ENCODE data around the gene ARL17B.
A peak's percentile ranks its signal among the peaks of the same experiment; 100 is the strongest.
"Not testable (repeated sequence)": the region's sequence is repeated elsewhere in the genome, so short reads cannot be mapped to it uniquely, and the experiment has no call there.

ARL17B gene

DNA sequence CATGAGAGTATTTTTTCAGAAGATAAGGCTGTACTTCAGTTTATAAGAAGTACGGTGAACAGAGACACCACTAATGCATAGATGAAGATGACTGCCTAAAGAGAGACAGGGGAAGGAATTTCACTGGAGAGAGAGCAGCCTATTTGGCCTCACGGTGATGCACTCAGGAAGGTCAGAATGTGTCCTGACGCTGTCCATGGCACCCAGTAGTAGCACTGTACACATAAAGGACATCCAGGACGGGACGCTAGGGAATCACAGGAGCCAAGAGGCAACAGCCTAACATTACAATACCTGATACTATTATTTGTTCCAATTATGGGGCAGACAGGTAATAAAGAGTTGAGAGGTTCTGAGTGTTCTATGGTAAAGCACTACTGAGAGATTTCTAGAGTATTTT, 91.5 kb downstream of the ARL17B start:
- TF ChIP-seq CTCF (conservative IDR thresholded peaks at IDR 0.05; ENCODE audit: low read depth, low read length): no peak
- H3K4me3 ChIP-seq (ENCODE audit: low read depth, low read length): no peak overlapping the region
- DNase-seq (ENCODE audit: low read depth): no peak

- no peak for TF ChIP-seq CTCF (conservative IDR thresholded peaks at IDR 0.05; ENCODE audit: low read depth, low read length)
- peak overlapping the region; percentile 75 for H3K4me3 ChIP-seq (ENCODE audit: low read depth, low read length)
- peak; percentile 88 for DNase-seq (ENCODE audit: low read depth)
These were observed 94.7 kb downstream of the ARL17B start for GRCh38 chr17:46266656-46267544.

GRCh38 chr17:46266063-46266655, 95.4 kb downstream of the ARL17B start:
- H3K4me3 ChIP-seq (ENCODE audit: low read depth, low read length): peak overlapping the region; percentile 55
- DNase-seq (ENCODE audit: low read depth): peak; percentile 68

DNA sequence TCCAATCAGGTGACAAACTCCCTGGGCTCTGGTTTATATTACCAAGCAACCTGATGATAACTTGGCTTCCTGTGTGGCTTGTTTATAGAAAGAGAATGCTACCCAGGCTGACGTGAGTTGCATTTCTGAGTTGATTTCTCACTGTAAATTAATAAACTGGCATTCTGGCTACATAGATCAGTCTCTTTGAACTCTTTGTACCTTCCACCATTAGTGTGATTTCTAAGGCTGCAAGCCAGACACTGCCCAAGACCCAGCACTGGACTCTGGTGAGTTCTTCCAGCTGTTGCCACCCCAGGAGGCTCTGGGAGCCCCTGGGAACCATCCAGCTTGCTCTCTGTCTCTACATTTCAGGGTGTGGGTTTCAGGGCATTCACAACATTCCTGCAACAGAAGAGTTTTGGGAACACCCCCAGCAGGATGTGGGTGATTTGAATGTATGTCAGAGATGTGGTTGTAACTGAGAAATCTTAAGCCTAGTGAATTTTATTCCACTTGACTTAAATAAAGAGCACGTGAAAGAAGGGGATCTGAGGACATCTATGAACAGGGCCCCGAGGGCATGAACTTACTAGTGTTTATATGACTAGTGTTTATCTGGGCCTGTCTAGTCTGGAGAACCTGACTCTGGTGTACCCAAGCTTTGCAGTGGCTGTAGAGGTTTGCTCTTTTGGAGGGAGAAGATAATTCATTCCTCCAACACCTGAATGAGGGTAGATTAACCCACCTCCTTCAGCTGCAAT, 96.9 kb downstream of the ARL17B start:
- peak; percentile 91 for DNase-seq (ENCODE audit: low read depth)
- no peak overlapping the region for H3K4me3 ChIP-seq (ENCODE audit: low read depth, low read length)
- no peak for TF ChIP-seq CTCF (conservative IDR thresholded peaks at IDR 0.05; ENCODE audit: low read depth, low read length)

GRCh38 chr17:46262271-46262670, 99.3 kb downstream of the ARL17B start:
- TF ChIP-seq CTCF (conservative IDR thresholded peaks at IDR 0.05; ENCODE audit: low read depth, low read length): no peak
- no peak overlapping the region for H3K4me3 ChIP-seq (ENCODE audit: low read depth, low read length)
- DNase-seq (ENCODE audit: low read depth): no peak

- peak overlapping the region; percentile 37 for H3K4me3 ChIP-seq (ENCODE audit: low read depth, low read length)
- peak; percentile 1 for DNase-seq (ENCODE audit: low read depth)
These were observed 101.5 kb downstream of the ARL17B start for GRCh38 chr17:46259845-46260661.

DNA sequence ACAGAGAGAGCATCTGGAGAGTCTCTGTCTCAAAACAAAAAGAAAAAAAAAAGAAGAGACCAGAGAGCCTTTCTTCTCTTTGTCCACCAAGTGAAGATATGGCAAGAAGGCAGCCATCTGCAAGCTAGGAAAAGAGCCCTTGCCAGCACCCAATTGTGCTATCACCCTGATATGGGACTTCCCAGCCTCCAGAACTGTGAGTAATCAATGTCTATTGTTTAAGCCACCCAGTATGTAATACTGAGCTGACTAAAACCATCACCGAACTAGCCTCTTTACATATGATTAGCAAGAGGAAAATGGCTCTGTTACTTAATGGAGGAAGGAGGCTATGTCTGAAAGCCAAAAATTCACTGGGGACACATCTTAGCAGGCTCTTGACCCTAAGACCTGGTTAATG, 105.2 kb downstream of the ARL17B start:
- not testable (repeated sequence) for H3K4me3 ChIP-seq (ENCODE audit: low read depth, low read length); DNase-seq (ENCODE audit: low read depth)

DNA sequence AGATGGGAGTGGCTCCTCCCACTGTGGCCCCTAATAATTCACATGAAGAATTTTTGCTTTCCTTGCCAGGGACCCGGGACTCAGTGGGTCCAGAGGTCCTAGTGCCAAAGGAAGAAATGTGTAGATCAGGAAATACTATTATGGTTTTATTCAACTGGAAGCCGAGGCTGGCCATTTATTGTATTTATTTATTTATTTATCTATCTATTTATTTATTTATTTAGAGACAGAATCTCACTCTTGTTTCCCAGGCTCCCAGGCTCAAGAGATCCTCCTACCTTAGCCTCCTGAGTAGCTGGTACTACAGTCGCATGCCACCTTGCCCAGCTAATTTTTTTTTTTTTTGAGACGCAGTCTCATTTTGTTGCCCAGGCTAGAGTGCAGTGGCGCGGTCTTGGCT, 107.4 kb downstream of the ARL17B start:
- DNase-seq (ENCODE audit: low read depth); H3K4me3 ChIP-seq (ENCODE audit: low read depth, low read length): not testable (repeated sequence)

Measured in choroid plexus epithelial cell (primary cell).